Vagina (tissue), 2 donors: ENCODE results near the gene SHD. TPM values are rescaled to one million over a fixed set of nuclear protein-coding genes. Genes with fewer than 3 reads are reported as not detected.

Source experiments
- DNase-seq, 2 donors: peaks; one replicate each; pipeline ENCODE4 v3.0.0-alpha.2; 2017; ENCODE audit errors: extremely low spot score in 2 of 2
- H3K27ac ChIP-seq: fragments of 200-600 bp; sonication (generic); one replicate; pipeline ENCODE4 v1.5.1; 2019
- H3K27me3 ChIP-seq: fragments of 200-600 bp; sonication (generic); one replicate; pipeline ENCODE4 v1.5.1; 2019
- H3K36me3 ChIP-seq, 2 donors: fragments of 200-600 bp; sonication (generic); one replicate each; pipeline ENCODE4 v1.5.1; 2017 to 2019
- H3K4me1 ChIP-seq: fragments of 200-600 bp; sonication (generic); one replicate; pipeline ENCODE4 v1.5.1; 2019
- H3K4me3 ChIP-seq, 2 donors: fragments of 200-600 bp; sonication (generic); 1 replicate in 1 of 2; 2 replicates in 1 of 2; pipeline ENCODE4 v1.5.1; 2016 to 2019
- H3K9me3 ChIP-seq: fragments of 200-600 bp; sonication (generic); one replicate; pipeline ENCODE4 v1.5.1; 2019
- POLR2A ChIP-seq, 2 donors: fragments of 450-650 bp; IDR thresholded peaks; one replicate each; pipeline ENCODE4 v1.6.1; 2017; ENCODE audit warnings: antibody characterized with exemption in 2 of 2, mild to moderate bottlenecking in 2 of 2, moderate library complexity in 2 of 2
- POLR2AphosphoS5 ChIP-seq, 2 donors: sonication (generic); formaldehyde crosslinking; IDR thresholded peaks; one replicate each; pipeline ENCODE4 v1.9.0; 2017; ENCODE audit warnings: antibody characterized with exemption in 2 of 2, mild to moderate bottlenecking in 2 of 2, low read depth in 1 of 2; ENCODE audit not compliant: insufficient read depth in 1 of 2
- intact Hi-C: fragments of 100-400 bp; cut with DNase I; formaldehyde crosslinking; loops from one replicate; pipeline ENCODE4 v1.15.1; 2023
- total RNA-seq: library from RNA; depleted of rRNA; stranded (reverse); fragments of >200 nt; gene quantifications from one replicate; pipeline ENCODE4 v1.2.3, GENCODE V29; 2016
- TF ChIP-seq, protein P1 (sequence below), 3 experiments: fragments of 450-650 bp in 2 of 3; fragments of 200-600 bp in 1 of 3; sonication (generic) in 1 of 3; IDR thresholded peaks; one replicate each; pipeline ENCODE4 v1.5.1; 2017 to 2019; ENCODE audit warnings: antibody characterized with exemption in 3 of 3, mild to moderate bottlenecking in 2 of 3, moderate library complexity in 2 of 3

Gene SHD
- total RNA-seq, 1 donor from 2014 or later = not detected

DNA sequence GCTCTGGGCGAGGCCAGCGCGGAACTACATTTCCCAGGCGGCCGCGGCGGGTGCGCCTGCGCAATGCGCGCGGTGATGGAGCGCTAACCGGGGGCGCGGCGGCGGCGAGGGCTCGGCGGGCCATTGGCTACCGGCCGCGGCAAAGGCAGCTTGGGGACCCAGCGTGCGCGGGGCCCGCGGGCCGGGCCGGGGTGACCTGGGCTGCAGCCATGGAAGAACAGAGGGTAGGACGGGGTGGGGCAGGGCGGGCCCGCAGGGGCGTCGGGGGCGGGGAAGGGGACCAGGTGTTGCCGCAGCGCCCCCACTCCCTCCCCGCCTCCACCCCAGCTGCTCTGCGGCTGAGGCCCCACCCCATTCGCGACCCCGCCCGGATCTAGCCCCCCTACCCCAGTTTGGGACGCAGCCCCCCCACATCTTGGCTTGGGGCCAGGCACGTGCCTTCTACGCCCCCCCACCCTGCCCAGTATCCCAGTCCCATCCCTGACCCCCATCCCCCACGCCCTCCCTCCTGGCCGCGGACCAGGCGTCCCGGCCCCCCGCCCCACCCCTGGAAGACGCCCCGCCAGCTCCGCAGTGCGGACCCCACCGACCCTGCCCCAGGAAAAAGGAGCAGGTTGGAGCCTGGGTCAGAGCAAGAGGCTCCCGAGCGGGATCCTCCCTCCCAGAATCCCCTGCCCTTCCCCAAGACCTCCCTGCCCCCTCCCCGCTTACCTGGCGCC lies 25.6 kb downstream of the SHD start, which contains the start of gene FSD1:
Gene FSD1, plus strand, starts transcription at position 61 of the 719 bp plus-strand sequence. Its CDS starts 149 bp downstream, at position 210.
- H3K4me3 ChIP-seq = peak within 1 kb of the TSS; percentile 26 to 45
- TF ChIP-seq, protein P1, sequence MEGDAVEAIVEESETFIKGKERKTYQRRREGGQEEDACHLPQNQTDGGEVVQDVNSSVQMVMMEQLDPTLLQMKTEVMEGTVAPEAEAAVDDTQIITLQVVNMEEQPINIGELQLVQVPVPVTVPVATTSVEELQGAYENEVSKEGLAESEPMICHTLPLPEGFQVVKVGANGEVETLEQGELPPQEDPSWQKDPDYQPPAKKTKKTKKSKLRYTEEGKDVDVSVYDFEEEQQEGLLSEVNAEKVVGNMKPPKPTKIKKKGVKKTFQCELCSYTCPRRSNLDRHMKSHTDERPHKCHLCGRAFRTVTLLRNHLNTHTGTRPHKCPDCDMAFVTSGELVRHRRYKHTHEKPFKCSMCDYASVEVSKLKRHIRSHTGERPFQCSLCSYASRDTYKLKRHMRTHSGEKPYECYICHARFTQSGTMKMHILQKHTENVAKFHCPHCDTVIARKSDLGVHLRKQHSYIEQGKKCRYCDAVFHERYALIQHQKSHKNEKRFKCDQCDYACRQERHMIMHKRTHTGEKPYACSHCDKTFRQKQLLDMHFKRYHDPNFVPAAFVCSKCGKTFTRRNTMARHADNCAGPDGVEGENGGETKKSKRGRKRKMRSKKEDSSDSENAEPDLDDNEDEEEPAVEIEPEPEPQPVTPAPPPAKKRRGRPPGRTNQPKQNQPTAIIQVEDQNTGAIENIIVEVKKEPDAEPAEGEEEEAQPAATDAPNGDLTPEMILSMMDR (IDR thresholded peaks at IDR 0.05) = no peak
- TF ChIP-seq POLR2AphosphoS5 (IDR thresholded peaks at IDR 0.05; ENCODE audit: insufficient read depth in 1 of 2, low read depth in 1 of 2) (no peak), POLR2A (IDR thresholded peaks at IDR 0.05) (no peak)
- no peaks in the 10 kb centered on the region for H3K4me1 ChIP-seq
- no peak for DNase-seq
- H3K36me3 ChIP-seq = no peaks in the 10 kb centered on the region
- no peak within 1 kb of the TSS for H3K27ac ChIP-seq
- H3K9me3 ChIP-seq = no peaks in the 10 kb centered on the region
- H3K27me3 ChIP-seq = no peaks in the 10 kb centered on the region
- intact Hi-C loops = no loop called here

DNA sequence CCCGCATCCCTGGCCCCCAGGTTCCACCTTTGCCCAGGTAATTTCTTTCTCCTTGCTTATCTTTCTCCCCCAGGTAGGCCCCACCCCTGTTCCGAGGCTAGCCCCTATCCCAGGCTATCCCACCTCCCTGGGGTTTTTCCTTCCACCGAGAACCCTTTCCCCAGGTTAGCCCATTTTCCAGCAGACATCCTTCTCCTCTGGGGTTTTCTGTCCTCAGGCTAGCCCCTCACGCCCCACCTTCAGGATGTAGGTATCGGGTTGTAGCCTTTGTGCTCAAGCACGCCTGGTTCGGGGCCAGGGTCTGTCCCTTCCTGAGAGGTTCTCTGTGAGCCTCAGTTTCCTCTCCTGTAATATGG lies 26.2 kb downstream of the SHD start:
- H3K27me3 ChIP-seq = no peaks in the 10 kb centered on the region
- TF ChIP-seq POLR2AphosphoS5 (IDR thresholded peaks at IDR 0.05; ENCODE audit: insufficient read depth in 1 of 2, low read depth in 1 of 2) = no peak
- TF ChIP-seq, protein P1 (IDR thresholded peaks at IDR 0.05) = no peak
- TF ChIP-seq POLR2A (IDR thresholded peaks at IDR 0.05) = no peak
- no peaks in the 10 kb centered on the region for H3K9me3 ChIP-seq
- H3K4me3 ChIP-seq = no peak overlapping the region
- no peaks in the 10 kb centered on the region for H3K4me1 ChIP-seq
- intact Hi-C loops = no loop called here
- no peak for DNase-seq
- H3K27ac ChIP-seq = no peak overlapping the region
- no peaks in the 10 kb centered on the region for H3K36me3 ChIP-seq

GRCh38 chr19:4305659-4306058 lies 26.6 kb downstream of the SHD start:
- no peaks in the 10 kb centered on the region for H3K4me1 ChIP-seq
- H3K36me3 ChIP-seq = no peaks in the 10 kb centered on the region
- TF ChIP-seq, protein P1 (IDR thresholded peaks at IDR 0.05) = no peak
- TF ChIP-seq POLR2AphosphoS5 (IDR thresholded peaks at IDR 0.05; ENCODE audit: insufficient read depth in 1 of 2, low read depth in 1 of 2) = no peak
- TF ChIP-seq POLR2A (IDR thresholded peaks at IDR 0.05) = no peak
- no peak overlapping the region for H3K4me3 ChIP-seq
- H3K27me3 ChIP-seq = no peaks in the 10 kb centered on the region
- no peak for DNase-seq
- H3K27ac ChIP-seq = no peak overlapping the region
- intact Hi-C loops = no loop called here
- H3K9me3 ChIP-seq = no peaks in the 10 kb centered on the region

GRCh38 chr19:4310247-4311121 lies 31.4 kb downstream of the SHD start:
- Histone ChIP-seq H3K27ac (no peak overlapping the region), H3K36me3 (no peaks in the 10 kb centered on the region), H3K9me3 (no peaks in the 10 kb centered on the region), H3K27me3 (no peaks in the 10 kb centered on the region), H3K4me1 (no peaks in the 10 kb centered on the region), H3K4me3 (no peak overlapping the region)
- DNase-seq = no peak
- TF ChIP-seq POLR2AphosphoS5 (IDR thresholded peaks at IDR 0.05; ENCODE audit: insufficient read depth in 1 of 2, low read depth in 1 of 2) (no peak), POLR2A (IDR thresholded peaks at IDR 0.05) (no peak)
- TF ChIP-seq, protein P1 (IDR thresholded peaks at IDR 0.05) = no peak
- intact Hi-C loops = no loop called here
